GM13976 (cell line): Measurements from ENCODE around the gene THAP9.

Source experiments
- DNase-seq: peaks from one replicate; pipeline ENCODE4 v3.0.0; 2012; ENCODE audit warnings: low spot score
- in situ Hi-C: fragments of 300-500 bp; cut with MboI; formaldehyde crosslinking; loops from one replicate; pipeline ENCODE4 v1.12.0; 2022; ENCODE audit warnings: low sequenced_read_pairs, mixed read lengths, inconsistent platforms; ENCODE audit not compliant: unreplicated experiment
- TF ChIP-seq, protein P1 (sequence below): IDR thresholded peaks from 2 replicates; pipeline ENCODE4 v1.5.1; 2012; ENCODE audit warnings: borderline replicate concordance, mild to moderate bottlenecking; ENCODE audit not compliant: insufficient read depth; ENCODE audit errors: extremely low read depth, missing control alignments, control extremely low read depth

THAP9 gene

DNA sequence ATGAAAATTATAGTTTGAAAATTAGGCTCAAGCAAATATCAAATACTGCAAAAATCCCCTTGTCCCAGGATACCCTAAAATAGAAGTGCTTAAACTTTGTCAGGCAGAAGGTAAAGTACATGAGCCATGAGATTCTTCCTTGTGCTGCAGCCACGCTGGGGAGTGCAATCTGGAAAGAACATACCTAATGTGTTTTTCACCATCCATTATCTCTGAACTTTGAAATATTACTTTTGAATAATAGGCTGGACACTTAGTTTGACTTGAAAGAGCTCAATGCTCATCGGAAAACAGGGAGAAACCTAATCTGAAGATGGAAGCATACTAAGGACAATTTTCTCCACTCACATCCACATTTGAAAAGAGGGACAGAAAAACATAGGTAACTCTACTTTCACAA is 18.9 kb downstream of the THAP9 start:
- TF ChIP-seq, protein P1, sequence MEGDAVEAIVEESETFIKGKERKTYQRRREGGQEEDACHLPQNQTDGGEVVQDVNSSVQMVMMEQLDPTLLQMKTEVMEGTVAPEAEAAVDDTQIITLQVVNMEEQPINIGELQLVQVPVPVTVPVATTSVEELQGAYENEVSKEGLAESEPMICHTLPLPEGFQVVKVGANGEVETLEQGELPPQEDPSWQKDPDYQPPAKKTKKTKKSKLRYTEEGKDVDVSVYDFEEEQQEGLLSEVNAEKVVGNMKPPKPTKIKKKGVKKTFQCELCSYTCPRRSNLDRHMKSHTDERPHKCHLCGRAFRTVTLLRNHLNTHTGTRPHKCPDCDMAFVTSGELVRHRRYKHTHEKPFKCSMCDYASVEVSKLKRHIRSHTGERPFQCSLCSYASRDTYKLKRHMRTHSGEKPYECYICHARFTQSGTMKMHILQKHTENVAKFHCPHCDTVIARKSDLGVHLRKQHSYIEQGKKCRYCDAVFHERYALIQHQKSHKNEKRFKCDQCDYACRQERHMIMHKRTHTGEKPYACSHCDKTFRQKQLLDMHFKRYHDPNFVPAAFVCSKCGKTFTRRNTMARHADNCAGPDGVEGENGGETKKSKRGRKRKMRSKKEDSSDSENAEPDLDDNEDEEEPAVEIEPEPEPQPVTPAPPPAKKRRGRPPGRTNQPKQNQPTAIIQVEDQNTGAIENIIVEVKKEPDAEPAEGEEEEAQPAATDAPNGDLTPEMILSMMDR = no peak
- no peak for DNase-seq
- in situ Hi-C loops = no loop called here

DNA sequence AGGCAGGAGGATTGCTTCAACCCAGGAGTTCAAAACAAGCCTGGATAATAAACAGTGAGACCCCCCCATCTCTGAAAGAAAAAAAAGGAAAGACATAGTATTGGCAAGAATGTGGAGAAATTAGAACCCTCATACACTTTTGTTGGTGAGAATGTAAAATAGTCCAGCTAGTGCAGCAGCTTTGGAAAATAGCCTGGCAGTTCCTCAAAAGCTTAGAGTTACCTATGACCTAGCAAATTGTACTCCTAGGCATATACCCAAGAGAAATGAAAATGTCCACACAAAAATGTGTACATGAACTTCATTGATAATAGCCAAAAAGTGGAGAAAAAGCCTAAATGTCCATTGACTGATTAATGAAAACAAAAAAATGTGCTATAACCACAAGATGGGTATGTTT is 21.3 kb downstream of the THAP9 start:
- in situ Hi-C loops = no loop called here
- TF ChIP-seq, protein P1 = no peak
- no peak for DNase-seq

DNA sequence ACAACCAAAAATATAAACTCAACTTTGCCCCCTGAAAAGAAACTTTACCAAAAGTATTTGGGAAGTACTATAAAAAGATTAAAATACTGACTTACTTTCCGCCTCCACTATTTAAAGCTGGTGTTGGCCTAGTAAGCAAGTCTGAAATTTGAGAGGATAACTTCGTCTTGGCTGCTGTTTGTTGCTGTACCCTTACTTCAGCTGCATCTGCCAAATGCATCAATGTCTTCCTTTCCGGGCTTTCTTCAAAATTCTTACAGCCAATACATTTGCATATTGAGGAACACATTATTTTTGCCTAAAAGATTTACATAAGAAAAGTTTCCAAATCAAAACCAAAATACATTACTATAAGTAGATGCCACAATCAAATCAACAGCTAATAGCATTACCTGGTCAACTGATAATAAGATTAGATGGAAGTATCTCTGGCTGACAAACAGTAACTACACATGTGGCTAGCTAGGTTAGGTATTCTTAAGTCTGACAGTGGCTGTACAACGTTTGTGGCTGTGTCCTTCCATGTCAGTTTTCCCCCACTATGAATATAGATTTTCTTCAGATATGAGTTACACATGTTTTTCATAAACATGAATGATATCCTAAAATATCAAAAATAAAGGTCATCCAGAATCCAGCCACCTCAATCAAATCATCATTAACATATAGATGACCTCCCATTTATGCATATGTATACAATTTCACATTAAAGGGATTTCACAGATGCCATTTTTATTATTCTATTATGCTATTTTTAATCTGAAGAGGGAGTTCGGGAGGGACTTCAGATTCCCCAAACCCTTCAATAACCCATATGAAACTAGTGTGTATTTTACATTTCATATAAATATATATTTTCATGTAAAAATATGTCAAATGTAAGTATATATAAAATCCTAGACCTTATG is 30.6 kb downstream of the THAP9 start:
- in situ Hi-C loops = no loop called here
- TF ChIP-seq, protein P1 = no peak
- DNase-seq = no peak

DNA sequence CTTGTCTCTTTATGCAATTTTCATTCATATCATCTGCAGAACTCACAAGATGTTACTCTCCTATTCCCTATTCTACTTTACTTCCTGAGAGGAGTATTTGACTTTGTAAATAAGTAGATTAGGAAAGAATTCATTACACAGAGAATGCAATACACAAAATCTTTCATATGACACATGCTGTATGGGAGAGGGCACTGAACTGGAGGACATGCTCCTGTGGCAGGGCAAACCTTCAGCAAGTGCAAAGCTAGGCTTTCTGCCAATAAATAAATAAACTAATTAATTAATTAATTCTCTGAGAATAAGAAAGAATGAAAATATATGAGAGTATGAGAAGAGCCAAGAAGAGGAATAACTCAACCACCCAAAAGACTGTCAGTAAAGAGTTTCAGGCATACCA is 33.9 kb downstream of the THAP9 start:
- TF ChIP-seq, protein P1 = no peak
- no peak for DNase-seq
- in situ Hi-C loops = no loop called here

DNA sequence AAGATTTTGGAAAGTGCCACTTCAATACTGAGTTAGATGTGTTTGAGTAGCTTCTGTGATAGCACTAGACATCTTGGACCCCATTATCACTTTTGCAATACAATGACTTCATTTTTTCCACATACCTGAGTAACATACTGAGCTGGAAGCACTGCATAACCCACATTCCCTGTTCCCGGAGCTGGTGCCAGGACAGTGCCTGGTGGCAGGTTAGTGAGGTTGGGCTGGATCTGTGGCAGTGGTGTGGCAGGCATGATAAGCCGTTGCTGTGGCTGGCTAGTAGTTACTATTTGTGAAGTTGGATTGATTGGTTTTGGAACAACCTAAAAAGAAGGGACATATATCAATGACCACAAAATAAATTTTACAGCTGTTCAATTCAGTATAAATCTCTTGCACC is 38.9 kb downstream of the THAP9 start:
- DNase-seq = no peak
- in situ Hi-C loops = no loop called here
- TF ChIP-seq, protein P1 = no peak

DNA sequence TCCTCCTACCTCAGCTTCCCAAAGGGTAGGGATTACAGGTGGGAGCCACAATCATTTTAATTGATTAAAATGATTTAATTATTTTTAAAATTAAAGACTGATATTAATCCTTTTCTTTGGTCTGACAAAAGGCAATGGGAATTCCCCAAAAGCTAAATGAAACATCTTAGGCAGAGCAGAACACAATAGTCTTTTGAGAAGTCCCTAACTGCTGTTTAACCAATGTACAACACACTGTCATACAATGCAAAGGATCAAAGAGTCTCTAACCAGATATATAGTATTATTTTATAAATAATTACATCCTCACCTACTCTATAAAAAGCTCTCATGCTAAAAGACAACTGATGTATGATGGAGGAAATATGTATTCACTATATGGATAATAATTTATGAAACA is 47.0 kb downstream of the THAP9 start:
- peak; percentile 31 for DNase-seq
- TF ChIP-seq, protein P1 = no peak
- in situ Hi-C loops = no loop called here

DNA sequence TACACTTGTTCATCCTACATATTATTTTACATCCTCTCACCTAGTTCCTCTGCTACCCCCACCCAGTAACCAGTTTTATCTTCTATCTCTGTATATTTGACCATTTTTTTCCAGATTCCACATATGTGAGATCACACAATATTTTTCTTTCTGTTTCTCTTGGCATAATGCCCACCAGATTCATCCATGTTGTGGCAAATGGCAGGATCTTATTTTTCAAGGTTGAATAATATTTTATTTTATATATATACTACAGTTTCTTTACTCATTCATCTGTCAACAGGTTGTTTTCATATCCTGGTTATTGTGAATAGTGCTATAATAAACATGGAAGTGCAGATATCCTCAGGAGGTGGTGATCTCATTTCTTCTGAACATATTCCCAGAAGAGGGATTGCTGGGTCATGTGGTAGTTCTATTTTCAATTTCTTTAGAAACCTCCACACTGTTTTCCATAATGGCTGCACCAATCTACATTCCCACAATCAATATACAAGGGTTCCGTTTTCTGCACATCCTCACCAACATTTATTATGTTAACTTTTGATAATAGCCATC is 48.2 kb downstream of the THAP9 start:
- in situ Hi-C loops = no loop called here
- DNase-seq = no peak
- TF ChIP-seq, protein P1 = no peak
